A549 (cell line): ENCODE measurements around the gene CAMSAP1. TPM values are rescaled to one million over a fixed set of nuclear protein-coding genes. Genes with fewer than 3 reads are reported as not detected.

Experiments used
- ATAC-seq, 2 experiments: fragments of 200-7000 bp in 1 of 2; fragments of >200 bp in 1 of 2; cut with Nextera tagmentation in 1 of 2; cut with Tn5 transposase in 1 of 2; 3 replicates each; pipeline versions ENCODE4 v1.8.0 to v1.9.1; 2018 to 2020; ENCODE audit warnings: mild to moderate bottlenecking in 1 of 2, moderate library complexity in 1 of 2
- CTCF ChIA-PET: fragments of 300-600 bp; sonication (Branson Sonifier 250); formaldehyde crosslinking; extraction: SDS; loops from one replicate; lab custom pipeline; 2021; ENCODE audit warnings: antibody characterized with exemption, inconsistent platforms; lab: Yijun Ruan, JAX
- POLR2A ChIA-PET: fragments of 350-600 bp; formaldehyde crosslinking; extraction: SDS; loops from one replicate; lab custom pipeline; 2021; ENCODE audit warnings: antibody characterized with exemption, inconsistent platforms; lab: Yijun Ruan, JAX
- DNase-seq, 2 experiments: peaks; one replicate each; pipeline versions ENCODE4 v3.0.0 to v3.0.0-alpha.2; 2011 to 2016; ENCODE audit warnings: low read depth in 1 of 2, low spot score in 1 of 2
- FAIRE-seq: peaks from 2 replicates; lab custom pipeline; 2011; peaks lifted over from hg19 to GRCh38; lab: Jason Lieb, UNC
- H3K27ac ChIP-seq, 2 experiments: fragments of >200 bp; sonication (Bioruptor Twin); formaldehyde crosslinking; 3 replicates each; pipeline ENCODE4 v1.5.1; 2016 to 2017
- H3K4me1 ChIP-seq: fragments of >200 bp; sonication (Bioruptor Twin); formaldehyde crosslinking; 3 replicates; pipeline ENCODE4 v1.6.1; 2016
- H3K4me2 ChIP-seq: fragments of >200 bp; sonication (Bioruptor Twin); formaldehyde crosslinking; 3 replicates; pipeline ENCODE4 v1.6.1; 2016
- H3K4me3 ChIP-seq: fragments of >200 bp; sonication (Bioruptor Twin); formaldehyde crosslinking; 3 replicates; pipeline ENCODE4 v1.5.1; 2016
- H3K9me3 ChIP-seq: fragments of >200 bp; sonication (Bioruptor Twin); formaldehyde crosslinking; 3 replicates; pipeline ENCODE4 v1.6.1; 2016
- CTCF ChIP-seq: fragments of >200 bp; sonication (Bioruptor Twin); formaldehyde crosslinking; IDR thresholded peaks from 3 replicates; pipeline ENCODE4 v1.5.1; 2016
- E2F6 ChIP-seq: IDR thresholded peaks from 2 replicates; pipeline ENCODE4 v1.6.1; 2012; ENCODE audit warnings: low read depth, borderline replicate concordance
- EHMT2 ChIP-seq: fragments of 200-600 bp; sonication (generic); IDR thresholded peaks from 2 replicates; pipeline ENCODE4 v1.6.1; 2016; ENCODE audit warnings: antibody characterized with exemption, low read depth, mild to moderate bottlenecking, moderate library complexity
- ELK1 ChIP-seq: fragments of 150-350 bp; IDR thresholded peaks from 2 replicates; pipeline ENCODE4 v1.6.1; 2014; ENCODE audit warnings: low read depth, mild to moderate bottlenecking, low read length
- EP300 ChIP-seq, 2 experiments: fragments of >200 bp; sonication (Bioruptor Twin); formaldehyde crosslinking; IDR thresholded peaks; 2 replicates in 1 of 2; 3 replicates in 1 of 2; pipeline ENCODE4 v1.6.1; 2016 to 2017
- HDAC2 ChIP-seq: fragments of 200-600 bp; sonication (generic); IDR thresholded peaks from 2 replicates; pipeline ENCODE4 v1.6.1; 2016
- JUNB ChIP-seq: fragments of >200 bp; sonication (Bioruptor Twin); formaldehyde crosslinking; IDR thresholded peaks from 2 replicates; pipeline ENCODE4 v1.6.1; 2016
- KDM1A ChIP-seq: fragments of 200-600 bp; sonication (generic); IDR thresholded peaks from 2 replicates; pipeline ENCODE4 v1.6.1; 2016; ENCODE audit warnings: low read depth, mild to moderate bottlenecking
- MAX ChIP-seq: IDR thresholded peaks from 2 replicates; pipeline ENCODE4 v1.6.1; 2012
- PBX3 ChIP-seq: IDR thresholded peaks from 2 replicates; pipeline ENCODE4 v1.6.1; 2012
- POLR2A ChIP-seq: IDR thresholded peaks from 2 replicates; pipeline ENCODE4 v1.6.1; 2012; ENCODE audit warnings: mild to moderate bottlenecking, low read length
- RAD21 ChIP-seq, 2 experiments: fragments of >200 bp in 1 of 2; sonication (Bioruptor Twin) in 1 of 2; formaldehyde crosslinking in 1 of 2; IDR thresholded peaks in 1 of 2; conservative IDR thresholded peaks in 1 of 2; 2 replicates in 1 of 2; 3 replicates in 1 of 2; pipeline ENCODE4 v1.6.1; 2012 to 2018; ENCODE audit warnings: inconsistent platforms in 1 of 2
- SMC3 ChIP-seq: fragments of >200 bp; sonication (Bioruptor Twin); formaldehyde crosslinking; IDR thresholded peaks from 3 replicates; pipeline ENCODE4 v1.6.1; 2018; ENCODE audit warnings: inconsistent platforms
- ZC3H11A ChIP-seq: fragments of 450-650 bp; IDR thresholded peaks from 2 replicates; pipeline ENCODE4 v1.6.1; 2014; ENCODE audit warnings: antibody characterized with exemption, mild to moderate bottlenecking
- ZSCAN20 ChIP-seq: fragments of 250-450 bp; sonication (Bioruptor Pico); IDR thresholded peaks from 2 replicates; pipeline ENCODE4 v1.8.0; 2022; ENCODE audit warnings: mild to moderate bottlenecking, moderate library complexity
- WGBS: methylation state at CpG from one replicate; pipeline ENCODE4 v1.1.6; 2017; ENCODE audit errors: missing lambda C conversion rate; 5-methylcytosine and 5-hydroxymethylcytosine counted together
- polyA plus RNA-seq, 4 experiments: library from polyadenylated mRNA; depleted of rRNA in 3 of 4; stranded (reverse); fragments of >200 nt; fragmentation: RNase III in 1 of 4; extraction: RNeasy Plus Mini Kit Qiagen cat#74134 plus additional on column Dnase treatment in 1 of 4; gene quantifications; 2 replicates in 3 of 4; 3 replicates in 1 of 4; pipeline ENCODE4 v1.2.3, GENCODE V29; 2011 to 2017

The CAMSAP1 gene
- polyA plus RNA-seq, 2 of the 4 experiments (the other 2 are of a cell fraction): 8.6 to 15.0 TPM

GRCh38 chr9:135794057-135794335 is 113.3 kb downstream of the CAMSAP1 start (continued):
- TF ChIP-seq E2F6 (no peak), PBX3 (no peak)
- TF ChIP-seq, all 56 proteins: peak for 0

- TF ChIP-seq PBX3: no peak
- no peak for TF ChIP-seq ZC3H11A
- TF ChIP-seq JUNB: no peak
- TF ChIP-seq EHMT2: no peak
- no peak for TF ChIP-seq HDAC2
- no peak for TF ChIP-seq EP300 (IDR thresholded peaks at IDR 0.05)
- no peak for TF ChIP-seq SMC3
- TF ChIP-seq ELK1: no peak
- TF ChIP-seq KDM1A: no peak
- TF ChIP-seq POLR2A: no peak
- no peak for TF ChIP-seq ZSCAN20
- POLR2A ChIA-PET: no interaction called here
- ATAC-seq (no peak), DNase-seq (no peak), FAIRE-seq (no peak)
- Histone ChIP-seq H3K4me3 (no peak overlapping the region), H3K4me2 (no peak overlapping the region), H3K9me3 (no peaks in the 10 kb centered on the region), H3K27ac (no peak overlapping the region), H3K4me1 (peaks cover 5% of the 10 kb centered on the region; the same call in 2 of the 3 replicates)
- 22% methylated on average over 3 of the region's 16 CpGs for WGBS
- CTCF ChIA-PET: interaction anchor here (0.8 to 1.6 kb wide), 6 partner anchors 11 to 329 kb away, joined by 3 to 4 read pairs (median 3); no protein-coding TSS in a partner anchor
Observed at GRCh38 chr9:135793221-135794056, 113.9 kb downstream of the CAMSAP1 start.

- CTCF ChIA-PET: interaction anchor here (1.1 to 1.5 kb wide), 3 partner anchors 20 to 188 kb away, joined by 3 to 4 read pairs (median 3); no protein-coding TSS in a partner anchor
- 55% methylated on average over 27 of the region's 31 CpGs for WGBS
- no peak overlapping the region for H3K4me2 ChIP-seq
- no peak overlapping the region for H3K4me3 ChIP-seq
- H3K27ac ChIP-seq: no peak overlapping the region
- DNase-seq (peak in 1 of 2 experiments; percentile 65), ATAC-seq (peak; percentile 15 to 60; a peak in 3 of 6 replicates), FAIRE-seq (no peak)
- TF ChIP-seq MAX: peak; percentile 73
- peak; percentile 45; the same call in 2 of the 3 replicates for TF ChIP-seq SMC3
- no peak for TF ChIP-seq KDM1A
- TF ChIP-seq RAD21 (conservative IDR thresholded peaks at IDR 0.05 in 1 of 2, IDR thresholded peaks at IDR 0.05 in 1 of 2): peak in 1 of 2 experiments; percentile 47; a peak in 4 of 5 replicates
- TF ChIP-seq CTCF: peak; percentile 36; the same call in 2 of the 3 replicates
- POLR2A ChIA-PET: no interaction called here
- peaks cover 5% of the 10 kb centered on the region; the same call in 2 of the 3 replicates for H3K4me1 ChIP-seq
- H3K9me3 ChIP-seq: no peaks in the 10 kb centered on the region
Observed at GRCh38 chr9:135792268-135793128, 114.8 kb downstream of the CAMSAP1 start.
